ENCODE results near the gene CFAP20.

- TF ChIP-seq, protein P1, sequence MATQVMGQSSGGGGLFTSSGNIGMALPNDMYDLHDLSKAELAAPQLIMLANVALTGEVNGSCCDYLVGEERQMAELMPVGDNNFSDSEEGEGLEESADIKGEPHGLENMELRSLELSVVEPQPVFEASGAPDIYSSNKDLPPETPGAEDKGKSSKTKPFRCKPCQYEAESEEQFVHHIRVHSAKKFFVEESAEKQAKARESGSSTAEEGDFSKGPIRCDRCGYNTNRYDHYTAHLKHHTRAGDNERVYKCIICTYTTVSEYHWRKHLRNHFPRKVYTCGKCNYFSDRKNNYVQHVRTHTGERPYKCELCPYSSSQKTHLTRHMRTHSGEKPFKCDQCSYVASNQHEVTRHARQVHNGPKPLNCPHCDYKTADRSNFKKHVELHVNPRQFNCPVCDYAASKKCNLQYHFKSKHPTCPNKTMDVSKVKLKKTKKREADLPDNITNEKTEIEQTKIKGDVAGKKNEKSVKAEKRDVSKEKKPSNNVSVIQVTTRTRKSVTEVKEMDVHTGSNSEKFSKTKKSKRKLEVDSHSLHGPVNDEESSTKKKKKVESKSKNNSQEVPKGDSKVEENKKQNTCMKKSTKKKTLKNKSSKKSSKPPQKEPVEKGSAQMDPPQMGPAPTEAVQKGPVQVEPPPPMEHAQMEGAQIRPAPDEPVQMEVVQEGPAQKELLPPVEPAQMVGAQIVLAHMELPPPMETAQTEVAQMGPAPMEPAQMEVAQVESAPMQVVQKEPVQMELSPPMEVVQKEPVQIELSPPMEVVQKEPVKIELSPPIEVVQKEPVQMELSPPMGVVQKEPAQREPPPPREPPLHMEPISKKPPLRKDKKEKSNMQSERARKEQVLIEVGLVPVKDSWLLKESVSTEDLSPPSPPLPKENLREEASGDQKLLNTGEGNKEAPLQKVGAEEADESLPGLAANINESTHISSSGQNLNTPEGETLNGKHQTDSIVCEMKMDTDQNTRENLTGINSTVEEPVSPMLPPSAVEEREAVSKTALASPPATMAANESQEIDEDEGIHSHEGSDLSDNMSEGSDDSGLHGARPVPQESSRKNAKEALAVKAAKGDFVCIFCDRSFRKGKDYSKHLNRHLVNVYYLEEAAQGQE (IDR thresholded peaks at IDR 0.05; ENCODE audit: unreplicated experiment) = no peak
- TF ChIP-seq EZH2phosphoT487 (IDR thresholded peaks at IDR 0.05; ENCODE audit: unreplicated experiment) = no peak
- TF ChIP-seq, protein P2, sequence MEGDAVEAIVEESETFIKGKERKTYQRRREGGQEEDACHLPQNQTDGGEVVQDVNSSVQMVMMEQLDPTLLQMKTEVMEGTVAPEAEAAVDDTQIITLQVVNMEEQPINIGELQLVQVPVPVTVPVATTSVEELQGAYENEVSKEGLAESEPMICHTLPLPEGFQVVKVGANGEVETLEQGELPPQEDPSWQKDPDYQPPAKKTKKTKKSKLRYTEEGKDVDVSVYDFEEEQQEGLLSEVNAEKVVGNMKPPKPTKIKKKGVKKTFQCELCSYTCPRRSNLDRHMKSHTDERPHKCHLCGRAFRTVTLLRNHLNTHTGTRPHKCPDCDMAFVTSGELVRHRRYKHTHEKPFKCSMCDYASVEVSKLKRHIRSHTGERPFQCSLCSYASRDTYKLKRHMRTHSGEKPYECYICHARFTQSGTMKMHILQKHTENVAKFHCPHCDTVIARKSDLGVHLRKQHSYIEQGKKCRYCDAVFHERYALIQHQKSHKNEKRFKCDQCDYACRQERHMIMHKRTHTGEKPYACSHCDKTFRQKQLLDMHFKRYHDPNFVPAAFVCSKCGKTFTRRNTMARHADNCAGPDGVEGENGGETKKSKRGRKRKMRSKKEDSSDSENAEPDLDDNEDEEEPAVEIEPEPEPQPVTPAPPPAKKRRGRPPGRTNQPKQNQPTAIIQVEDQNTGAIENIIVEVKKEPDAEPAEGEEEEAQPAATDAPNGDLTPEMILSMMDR (conservative IDR thresholded peaks at IDR 0.05; ENCODE audit: low read depth in 2 of 2) = no peak
These were observed 13.1 kb downstream of the CFAP20 start for GRCh38 chr16:58116081-58116480.

Measured in GM23338 (cell line).